Measurements from ENCODE around the gene NME8. TPM values are rescaled to one million over a fixed set of nuclear protein-coding genes. Genes with fewer than 3 reads are reported as not detected.

Gene NME8
- total RNA-seq, 3 donors from 2014 or later = not detected

- TF ChIP-seq, protein P1, sequence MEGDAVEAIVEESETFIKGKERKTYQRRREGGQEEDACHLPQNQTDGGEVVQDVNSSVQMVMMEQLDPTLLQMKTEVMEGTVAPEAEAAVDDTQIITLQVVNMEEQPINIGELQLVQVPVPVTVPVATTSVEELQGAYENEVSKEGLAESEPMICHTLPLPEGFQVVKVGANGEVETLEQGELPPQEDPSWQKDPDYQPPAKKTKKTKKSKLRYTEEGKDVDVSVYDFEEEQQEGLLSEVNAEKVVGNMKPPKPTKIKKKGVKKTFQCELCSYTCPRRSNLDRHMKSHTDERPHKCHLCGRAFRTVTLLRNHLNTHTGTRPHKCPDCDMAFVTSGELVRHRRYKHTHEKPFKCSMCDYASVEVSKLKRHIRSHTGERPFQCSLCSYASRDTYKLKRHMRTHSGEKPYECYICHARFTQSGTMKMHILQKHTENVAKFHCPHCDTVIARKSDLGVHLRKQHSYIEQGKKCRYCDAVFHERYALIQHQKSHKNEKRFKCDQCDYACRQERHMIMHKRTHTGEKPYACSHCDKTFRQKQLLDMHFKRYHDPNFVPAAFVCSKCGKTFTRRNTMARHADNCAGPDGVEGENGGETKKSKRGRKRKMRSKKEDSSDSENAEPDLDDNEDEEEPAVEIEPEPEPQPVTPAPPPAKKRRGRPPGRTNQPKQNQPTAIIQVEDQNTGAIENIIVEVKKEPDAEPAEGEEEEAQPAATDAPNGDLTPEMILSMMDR (IDR thresholded peaks at IDR 0.05) = no peak
- DNase-seq = no peak
- ATAC-seq = no peak
- peaks cover 11% of the 10 kb centered on the region for H3K9me3 ChIP-seq
- H3K36me3 ChIP-seq (ENCODE audit: low read depth) = no peaks in the 10 kb centered on the region
- H3K4me3 ChIP-seq = no peak overlapping the region
- peaks cover 10% of the 10 kb centered on the region for H3K4me1 ChIP-seq (ENCODE audit: low read depth)
- intact Hi-C loops (cut with DNase I, micrococcal nuclease) = no loop called here
Observed at GRCh38 chr7:37921876-37922275, 73.5 kb downstream of the NME8 start.

- TF ChIP-seq, protein P1 (IDR thresholded peaks at IDR 0.05) = no peak
- Histone ChIP-seq H3K36me3 (ENCODE audit: low read depth) (no peaks in the 10 kb centered on the region), H3K4me1 (ENCODE audit: low read depth) (peaks cover 5% of the 10 kb centered on the region), H3K9me3 (peaks cover 11% of the 10 kb centered on the region), H3K4me3 (no peak overlapping the region)
- ATAC-seq (no peak), DNase-seq (no peak)
- intact Hi-C loops (cut with DNase I, micrococcal nuclease) = no loop called here
Observed at GRCh38 chr7:37923996-37924395, 75.6 kb downstream of the NME8 start.

DNA sequence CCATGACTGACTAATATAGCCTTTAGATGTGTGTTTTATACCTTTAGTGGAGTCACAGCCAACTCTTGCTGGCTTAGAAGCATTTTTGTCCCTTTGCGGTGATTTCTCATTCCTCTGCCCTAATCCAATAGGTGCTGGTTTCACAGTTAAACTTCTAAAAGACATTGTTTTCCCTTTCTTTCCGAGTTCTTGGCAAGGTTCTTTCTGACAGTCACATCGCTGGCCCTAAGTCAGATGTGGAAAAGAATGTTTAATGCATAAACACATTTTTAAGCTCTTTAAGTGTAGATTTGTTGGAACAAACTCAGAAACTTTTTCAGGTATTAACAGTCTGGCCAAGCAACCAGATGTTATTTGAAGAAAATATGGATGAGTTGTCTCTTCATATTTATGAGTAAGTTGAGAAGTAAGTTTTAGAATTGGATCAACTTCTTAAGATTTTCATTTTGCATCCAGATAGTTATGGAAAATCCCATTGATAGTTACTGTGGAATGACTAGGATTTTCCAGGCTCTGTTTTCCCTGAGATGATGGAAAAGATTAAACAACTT lies 76.2 kb downstream of the NME8 start:
- Histone ChIP-seq H3K9me3 (peaks cover 11% of the 10 kb centered on the region), H3K36me3 (ENCODE audit: low read depth) (no peaks in the 10 kb centered on the region), H3K4me3 (no peak overlapping the region), H3K4me1 (ENCODE audit: low read depth) (peaks cover 5% of the 10 kb centered on the region)
- DNase-seq (no peak), ATAC-seq (no peak)
- TF ChIP-seq, protein P1 (IDR thresholded peaks at IDR 0.05) = no peak
- intact Hi-C loops (cut with DNase I, micrococcal nuclease) = no loop called here

DNA sequence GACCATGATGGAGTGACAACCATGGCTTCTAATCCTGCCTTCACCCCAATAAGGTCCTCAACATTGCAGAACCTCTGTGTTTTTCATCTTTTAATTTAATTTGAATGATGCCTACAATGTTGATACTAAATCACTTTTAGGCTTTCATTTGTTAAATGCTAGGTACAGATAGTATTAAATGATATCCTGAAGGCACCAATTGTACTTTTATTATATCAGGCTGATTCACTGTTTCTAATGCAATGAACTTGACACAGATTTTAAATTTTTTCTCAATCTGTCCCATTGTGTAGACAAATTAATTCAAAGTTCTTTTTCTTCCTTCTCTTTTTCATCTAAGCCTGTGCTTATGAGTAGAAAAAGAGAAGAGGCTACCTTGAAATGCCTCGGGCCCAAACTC lies 77.2 kb downstream of the NME8 start:
- DNase-seq (no peak), ATAC-seq (no peak)
- intact Hi-C loops (cut with DNase I, micrococcal nuclease) = no loop called here
- Histone ChIP-seq H3K4me3 (no peak overlapping the region), H3K4me1 (ENCODE audit: low read depth) (peaks cover 5% of the 10 kb centered on the region), H3K9me3 (peaks cover 11% of the 10 kb centered on the region), H3K36me3 (ENCODE audit: low read depth) (no peaks in the 10 kb centered on the region)
- TF ChIP-seq, protein P1 (IDR thresholded peaks at IDR 0.05) = no peak

DNA sequence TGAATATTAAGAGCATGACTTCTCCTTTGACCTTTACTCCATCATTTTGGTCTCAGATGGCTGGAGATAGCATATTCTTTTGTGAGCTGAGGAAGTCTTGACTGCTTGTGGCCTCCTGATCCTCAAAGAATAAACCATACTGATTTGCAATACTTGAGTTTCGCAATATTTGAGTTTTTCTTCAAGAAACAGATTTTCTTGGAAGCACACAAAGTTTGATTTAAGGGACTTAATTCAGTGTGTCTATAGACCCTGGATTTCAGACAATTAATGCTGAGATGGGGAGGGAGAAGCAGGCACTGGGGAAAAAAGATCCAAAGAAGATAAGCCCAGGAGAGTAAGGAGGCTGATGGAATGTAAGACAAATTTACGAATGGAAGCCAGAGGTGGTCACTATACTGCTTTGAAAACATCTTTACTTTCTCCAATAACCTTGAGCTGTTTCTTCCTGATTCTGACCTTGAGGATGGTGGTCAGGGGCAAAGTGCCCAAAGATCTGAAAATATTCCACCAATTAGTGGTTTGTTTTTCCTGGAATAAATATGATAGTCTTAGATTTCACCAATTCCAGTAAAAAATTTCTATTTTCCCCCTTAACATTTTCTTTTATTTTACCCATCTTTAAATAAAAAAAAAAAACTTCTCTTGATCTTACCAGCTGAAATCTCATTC lies 79.5 kb downstream of the NME8 start:
- Histone ChIP-seq H3K9me3 (peaks cover 11% of the 10 kb centered on the region), H3K4me1 (ENCODE audit: low read depth) (no peaks in the 10 kb centered on the region), H3K4me3 (no peak overlapping the region), H3K36me3 (ENCODE audit: low read depth) (no peaks in the 10 kb centered on the region)
- intact Hi-C loops (cut with DNase I, micrococcal nuclease) = no loop called here
- no peak for DNase-seq
- ATAC-seq = no peak
- TF ChIP-seq, protein P1 (IDR thresholded peaks at IDR 0.05) = no peak

All from mucosa of descending colon (tissue), 3 donors.